BLaER1 treated with 17β-estradiol and CSF1 and Interleukin-3, amounts not matched to agents 10 nM and 100 nM (cell line): Measurements from ENCODE around the gene SSBP2.

Source experiments
- H3K27ac ChIP-seq, 11 experiments: shearing (Covaris generic); formaldehyde crosslinking; 2 replicates each; pipeline ENCODE4 v1.8.1; 2022
- H3K27me3 ChIP-seq, 11 experiments: shearing (Covaris generic); formaldehyde crosslinking; 2 replicates each; pipeline ENCODE4 v1.8.1; 2022
- H3K36me3 ChIP-seq, 11 experiments: shearing (Covaris generic); formaldehyde crosslinking; 2 replicates each; pipeline ENCODE4 v1.8.1; 2022
- H3K4me1 ChIP-seq, 10 experiments: shearing (Covaris generic); formaldehyde crosslinking; 2 replicates each; pipeline ENCODE4 v1.8.1; 2022
- H3K4me2 ChIP-seq, 11 experiments: shearing (Covaris generic); formaldehyde crosslinking; 2 replicates each; pipeline ENCODE4 v1.8.1; 2022
- H3K4me3 ChIP-seq, 10 experiments: shearing (Covaris generic); formaldehyde crosslinking; 2 replicates each; pipeline ENCODE4 v1.8.1; 2022
- H3K9ac ChIP-seq, 11 experiments: shearing (Covaris generic); formaldehyde crosslinking; 2 replicates each; pipeline ENCODE4 v1.8.1; 2022
- H3K9me3 ChIP-seq, 11 experiments: shearing (Covaris generic); formaldehyde crosslinking; replicated peaks in 1 of 11; 2 replicates each; pipeline ENCODE4 v1.8.1; 2022
- H4K20me1 ChIP-seq, 11 experiments: shearing (Covaris generic); formaldehyde crosslinking; 2 replicates each; pipeline ENCODE4 v1.8.1; 2022
- Cebpa-rat ChIP-seq, 11 experiments: shearing (Covaris generic); IDR thresholded peaks; 2 replicates each; pipeline ENCODE4 v1.8.1; 2022

Gene SSBP2

GRCh38 chr5:81537905-81538547 lies 212.9 kb downstream of the SSBP2 start:
- peaks cover 24 to 54% (median 46%) of the 10 kb centered on the region in 11 experiments for H3K9me3 ChIP-seq
- no peak overlapping the region for H3K4me3 ChIP-seq
- H3K27ac ChIP-seq: peak overlapping the region in 10 of 11 experiments; percentile 18 to 54 (median 32); a peak in 16 of 22 replicates
- peaks cover 0 to 5% (median 0%) of the 10 kb centered on the region in 11 experiments; a peak in 1 of 22 replicates for H4K20me1 ChIP-seq
- peaks cover 15 to 53% (median 37%) of the 10 kb centered on the region in 10 experiments for H3K4me1 ChIP-seq
- peaks cover 14 to 55% (median 43%) of the 10 kb centered on the region in 11 experiments; a peak in 20 of 22 replicates for H3K36me3 ChIP-seq
- peak overlapping the region in 6 of 11 experiments; percentile 3 to 40 (median 20); a peak in 5 of 22 replicates for H3K9ac ChIP-seq
- no peak for TF ChIP-seq Cebpa-rat (IDR thresholded peaks at IDR 0.05)
- peak overlapping the region; percentile 15 to 66 (median 37); a peak in 21 of 22 replicates for H3K4me2 ChIP-seq
- H3K27me3 ChIP-seq: no peaks in the 10 kb centered on the region

DNA sequence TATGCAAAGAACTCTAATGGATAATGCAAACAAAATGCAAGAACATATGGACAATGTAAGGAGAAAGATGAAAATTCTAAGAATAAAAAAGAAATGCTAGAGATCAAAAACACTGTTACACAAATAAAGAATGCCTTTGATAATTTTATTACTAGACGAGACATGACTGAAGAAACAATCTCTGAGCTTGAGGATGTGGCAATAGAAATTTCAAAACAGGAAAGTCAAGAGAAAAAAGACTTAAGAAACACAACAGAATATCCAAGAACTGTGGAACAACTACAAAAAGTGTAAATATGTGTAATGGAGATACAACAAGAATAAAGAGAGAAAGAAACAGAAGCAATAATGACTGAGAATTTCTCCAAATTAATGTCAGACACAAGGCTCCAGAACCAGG lies 216.5 kb downstream of the SSBP2 start:
- H3K27me3 ChIP-seq: no peaks in the 10 kb centered on the region
- H3K4me2 ChIP-seq: peak overlapping the region; percentile 22 to 63 (median 37); a peak in 19 of 22 replicates
- H3K4me3 ChIP-seq: no peak overlapping the region
- H3K4me1 ChIP-seq: peaks cover 15 to 53% (median 37%) of the 10 kb centered on the region in 10 experiments
- peak overlapping the region; percentile 4 to 43 (median 29); a peak in 13 of 22 replicates for H3K27ac ChIP-seq
- TF ChIP-seq Cebpa-rat (IDR thresholded peaks at IDR 0.05): no peak
- no peak overlapping the region for H3K9ac ChIP-seq
- peaks cover 0 to 8% (median 0%) of the 10 kb centered on the region in 11 experiments; a peak in 1 of 22 replicates for H4K20me1 ChIP-seq
- H3K36me3 ChIP-seq: peaks cover 0 to 30% (median 14%) of the 10 kb centered on the region in 11 experiments; a peak in 13 of 22 replicates
- H3K9me3 ChIP-seq: peaks cover 0 to 19% (median 11%) of the 10 kb centered on the region in 11 experiments; a peak in 21 of 22 replicates

DNA sequence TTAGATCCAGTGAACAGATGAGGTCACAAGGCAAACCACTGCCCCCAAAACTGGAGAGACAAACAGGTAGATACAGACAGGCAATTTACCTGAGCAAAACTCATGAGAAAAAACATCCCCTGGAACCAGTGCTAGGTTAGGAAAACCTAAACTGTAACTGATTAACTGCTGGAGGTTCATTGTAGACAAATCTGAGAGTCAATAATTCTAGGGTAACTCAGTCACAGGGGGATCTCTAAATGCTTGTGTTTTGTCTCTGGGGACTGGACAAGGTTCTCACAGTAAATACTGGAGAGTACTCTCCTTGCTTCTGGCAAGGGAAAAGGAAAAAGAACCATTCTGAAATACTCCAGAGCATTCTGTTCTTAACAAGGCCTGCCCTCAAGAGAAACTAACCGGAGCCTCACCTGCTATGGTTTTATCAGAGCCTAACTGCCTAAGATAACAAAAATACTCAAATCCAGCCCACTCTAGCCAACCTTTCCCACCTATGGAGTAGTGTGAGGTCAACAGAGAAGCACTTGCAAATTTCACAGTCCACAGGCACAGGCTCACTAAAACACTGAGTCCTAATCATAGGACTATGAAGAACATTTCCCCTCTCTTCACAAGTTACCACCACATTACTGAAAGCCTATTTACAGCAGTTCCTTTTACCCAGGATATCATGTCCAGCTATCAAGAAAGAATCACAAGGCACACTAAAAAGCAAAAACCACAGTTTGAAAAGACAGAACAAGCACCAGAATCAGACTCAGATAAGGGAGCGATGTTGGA lies 217.1 kb downstream of the SSBP2 start:
- H3K9ac ChIP-seq: 0 out of 22 replicates have a peak overlapping the region, but pooled peaks of 1 of the 11 experiments have one; percentile 5
- peak overlapping the region; percentile 22 to 63 (median 37); a peak in 21 of 22 replicates for H3K4me2 ChIP-seq
- H4K20me1 ChIP-seq: peaks cover 0 to 8% (median 0%) of the 10 kb centered on the region in 11 experiments; a peak in 1 of 22 replicates
- peaks cover 15 to 53% (median 35%) of the 10 kb centered on the region in 10 experiments for H3K4me1 ChIP-seq
- H3K27me3 ChIP-seq: no peaks in the 10 kb centered on the region
- TF ChIP-seq Cebpa-rat (IDR thresholded peaks at IDR 0.05): no peak
- peaks cover 0 to 28% (median 8%) of the 10 kb centered on the region in 11 experiments; a peak in 12 of 22 replicates for H3K36me3 ChIP-seq
- no peak overlapping the region for H3K4me3 ChIP-seq
- H3K27ac ChIP-seq: peak overlapping the region; percentile 4 to 43 (median 29); a peak in 14 of 22 replicates
- peaks cover 0 to 13% (median 4%) of the 10 kb centered on the region in 11 experiments; a peak in 18 of 22 replicates for H3K9me3 ChIP-seq

DNA sequence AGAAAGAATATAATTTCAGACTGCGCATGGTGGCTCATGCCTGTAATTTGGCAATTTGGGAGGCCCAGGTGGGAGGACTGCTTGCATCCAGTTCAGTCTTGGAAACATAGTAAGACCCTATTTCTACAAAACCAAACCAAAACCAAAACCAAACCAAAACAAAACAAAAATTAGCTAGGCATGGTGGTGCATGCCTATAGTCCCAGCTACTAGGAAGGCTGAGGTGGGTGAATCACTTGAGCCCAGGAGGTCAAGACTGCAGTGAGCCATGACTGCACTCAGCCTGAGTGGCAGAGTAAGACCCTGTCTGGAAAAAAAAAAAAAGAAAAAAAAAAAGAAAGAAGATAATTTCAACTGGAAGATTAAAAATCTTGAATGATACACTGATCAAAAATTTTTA lies 220.0 kb downstream of the SSBP2 start:
- Histone ChIP-seq H3K9me3 (peaks cover 0 to 2% (median 0%) of the 10 kb centered on the region in 11 experiments; a peak in 3 of 22 replicates), H3K9ac (no peak overlapping the region), H3K27me3 (no peaks in the 10 kb centered on the region), H3K36me3 (peaks cover 0 to 21% (median 1%) of the 10 kb centered on the region in 11 experiments; a peak in 9 of 22 replicates), H3K4me2 (no peak overlapping the region), H3K4me3 (no peak overlapping the region), H4K20me1 (peaks cover 0 to 8% (median 0%) of the 10 kb centered on the region in 11 experiments; a peak in 1 of 22 replicates), H3K4me1 (peaks cover 8 to 25% (median 16%) of the 10 kb centered on the region in 10 experiments), H3K27ac (no peak overlapping the region)
- TF ChIP-seq Cebpa-rat (IDR thresholded peaks at IDR 0.05): no peak

DNA sequence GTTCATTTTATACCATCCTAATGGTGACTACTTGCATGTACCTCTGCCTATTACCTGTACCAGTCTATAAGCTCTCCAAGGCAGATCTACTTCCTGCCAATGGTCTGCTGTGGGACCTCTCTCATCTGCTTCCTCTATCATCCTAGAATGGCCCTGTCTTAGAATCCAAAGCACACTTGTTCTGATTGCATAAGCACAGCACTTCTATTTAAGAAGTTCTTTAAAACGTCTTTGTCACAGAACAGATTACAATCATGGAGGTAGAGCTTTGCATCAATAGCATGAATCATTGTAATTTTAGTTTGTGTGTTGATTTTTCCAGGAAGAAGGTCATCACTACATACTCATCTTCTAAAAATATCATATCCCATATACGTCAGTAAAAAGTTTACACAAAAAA lies 225.2 kb downstream of the SSBP2 start:
- no peak overlapping the region for H3K9ac ChIP-seq
- H3K9me3 ChIP-seq: no peaks in the 10 kb centered on the region
- no peak overlapping the region for H3K4me3 ChIP-seq
- no peaks in the 10 kb centered on the region for H4K20me1 ChIP-seq
- peaks cover 0 to 25% (median 0%) of the 10 kb centered on the region in 10 experiments; a peak in 7 of 20 replicates for H3K4me1 ChIP-seq
- peaks cover 0 to 16% (median 0%) of the 10 kb centered on the region in 11 experiments; a peak in 6 of 22 replicates for H3K36me3 ChIP-seq
- no peak for TF ChIP-seq Cebpa-rat (IDR thresholded peaks at IDR 0.05)
- H3K27ac ChIP-seq: peak overlapping the region in 2 of 11 experiments; percentile 45 to 56; a peak in 4 of 22 replicates
- H3K27me3 ChIP-seq: no peaks in the 10 kb centered on the region
- H3K4me2 ChIP-seq: peak overlapping the region in 3 of 11 experiments; percentile 43 to 60 (median 47); a peak in 6 of 22 replicates

GRCh38 chr5:81524015-81524414 lies 226.9 kb downstream of the SSBP2 start:
- peak overlapping the region in 1 of 11 experiments; percentile 60; a peak in 1 of 22 replicates for H3K4me2 ChIP-seq
- H3K9ac ChIP-seq: no peak overlapping the region
- 0 out of 22 replicates have a peak, but pooled peaks cover 0 to 8% (median 0%) of the 10 kb centered on the region in 11 experiments for H3K36me3 ChIP-seq
- no peaks in the 10 kb centered on the region for H3K27me3 ChIP-seq
- H3K4me3 ChIP-seq: no peak overlapping the region
- no peaks in the 10 kb centered on the region for H3K9me3 ChIP-seq
- TF ChIP-seq Cebpa-rat (IDR thresholded peaks at IDR 0.05): no peak
- H3K27ac ChIP-seq: no peak overlapping the region; a peak in 1 of 22 replicates
- H4K20me1 ChIP-seq: no peaks in the 10 kb centered on the region
- H3K4me1 ChIP-seq: peaks cover 0 to 20% (median 0%) of the 10 kb centered on the region in 10 experiments; a peak in 7 of 20 replicates

- Histone ChIP-seq H3K4me1 (peaks cover 0 to 27% (median 0%) of the 10 kb centered on the region in 10 experiments; a peak in 7 of 20 replicates), H4K20me1 (no peaks in the 10 kb centered on the region; a peak in 1 of 22 replicates), H3K27ac (no peak overlapping the region), H3K9ac (no peak overlapping the region), H3K4me3 (no peak overlapping the region), H3K27me3 (no peaks in the 10 kb centered on the region), H3K36me3 (0 out of 22 replicates have a peak, but pooled peaks cover 0 to 6% (median 0%) of the 10 kb centered on the region in 11 experiments), H3K9me3 (no peaks in the 10 kb centered on the region), H3K4me2 (no peak overlapping the region)
- no peak for TF ChIP-seq Cebpa-rat (IDR thresholded peaks at IDR 0.05)
Observed at GRCh38 chr5:81522571-81522970, 228.3 kb downstream of the SSBP2 start.

GRCh38 chr5:81520769-81521168 lies 230.1 kb downstream of the SSBP2 start:
- H3K4me1 ChIP-seq: peaks cover 0 to 40% (median 0%) of the 10 kb centered on the region in 10 experiments; a peak in 7 of 20 replicates
- H3K9ac ChIP-seq: no peak overlapping the region
- no peaks in the 10 kb centered on the region for H3K27me3 ChIP-seq
- H3K36me3 ChIP-seq: no peaks in the 10 kb centered on the region
- no peaks in the 10 kb centered on the region; a peak in 2 of 22 replicates for H4K20me1 ChIP-seq
- H3K27ac ChIP-seq: no peak overlapping the region
- no peak overlapping the region for H3K4me2 ChIP-seq
- H3K4me3 ChIP-seq: no peak overlapping the region
- TF ChIP-seq Cebpa-rat (IDR thresholded peaks at IDR 0.05): no peak
- H3K9me3 ChIP-seq: no peaks in the 10 kb centered on the region
